Glomerular visceral epithelial cell (primary cell): ENCODE data around the gene LARP4.
A peak's percentile ranks its signal among the peaks of the same experiment; 100 is the strongest.

ENCODE experiments used
- DNase-seq: peaks from one replicate; pipeline ENCODE4 v3.0.0-alpha.2; 2016; ENCODE audit errors: extremely low spot score

Gene LARP4

DNA sequence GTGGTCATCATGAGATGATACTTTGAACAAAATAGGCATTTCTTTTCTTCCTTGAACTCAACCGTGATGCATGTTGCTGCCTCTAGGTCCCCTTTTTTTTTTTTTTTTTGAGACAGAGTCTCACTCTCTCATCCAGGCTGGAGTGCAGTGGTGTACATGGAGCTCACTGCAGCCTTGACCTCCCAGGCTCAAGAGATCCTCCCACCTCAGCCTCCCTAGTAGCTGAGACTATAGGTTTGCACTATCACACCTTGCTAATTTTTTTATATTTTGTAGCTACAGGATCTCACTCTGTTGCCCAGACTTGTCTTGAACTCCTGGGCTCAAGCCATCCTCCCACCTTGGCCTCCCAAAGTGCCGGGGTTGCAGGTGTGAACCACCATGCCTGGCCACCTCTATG is 124.7 kb downstream of the LARP4 start:
- no peak for DNase-seq

DNA sequence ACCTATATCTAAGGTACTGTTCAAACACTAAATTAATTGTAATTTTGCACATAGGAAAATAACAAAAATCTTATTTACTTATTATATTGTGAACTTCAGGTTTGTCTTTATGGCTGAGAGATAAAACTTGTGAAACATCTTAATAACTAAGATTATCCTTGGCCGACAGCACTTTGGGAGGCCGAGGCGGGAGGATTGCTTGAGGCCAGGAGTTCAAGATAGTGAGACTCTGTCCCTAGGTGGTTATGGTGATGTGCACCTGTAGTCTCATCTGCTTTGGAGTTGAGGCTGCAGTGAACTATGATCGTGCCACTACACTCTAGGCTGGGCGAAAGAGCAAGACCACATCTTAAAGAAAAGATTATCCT is 126.7 kb downstream of the LARP4 start:
- no peak for DNase-seq

DNA sequence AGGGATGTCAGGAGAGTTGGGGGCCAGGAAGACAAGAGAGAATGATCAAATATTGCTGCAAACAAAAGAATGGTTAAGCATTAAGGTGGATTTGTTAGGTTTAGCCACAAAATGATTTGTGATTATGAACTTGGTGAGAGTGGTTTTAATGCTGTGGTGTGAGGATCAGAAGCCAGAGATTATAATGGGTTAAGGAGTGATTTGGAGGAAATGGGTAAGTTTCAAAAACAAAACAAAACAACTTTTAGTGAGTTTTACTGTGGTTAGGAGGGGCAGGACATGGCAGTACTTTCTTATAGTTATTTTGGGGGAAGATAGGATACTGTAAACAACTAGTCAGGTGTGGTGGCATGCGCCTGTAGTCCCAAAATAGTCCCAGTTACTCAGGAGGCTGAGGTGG is 128.1 kb downstream of the LARP4 start:
- DNase-seq: no peak

DNA sequence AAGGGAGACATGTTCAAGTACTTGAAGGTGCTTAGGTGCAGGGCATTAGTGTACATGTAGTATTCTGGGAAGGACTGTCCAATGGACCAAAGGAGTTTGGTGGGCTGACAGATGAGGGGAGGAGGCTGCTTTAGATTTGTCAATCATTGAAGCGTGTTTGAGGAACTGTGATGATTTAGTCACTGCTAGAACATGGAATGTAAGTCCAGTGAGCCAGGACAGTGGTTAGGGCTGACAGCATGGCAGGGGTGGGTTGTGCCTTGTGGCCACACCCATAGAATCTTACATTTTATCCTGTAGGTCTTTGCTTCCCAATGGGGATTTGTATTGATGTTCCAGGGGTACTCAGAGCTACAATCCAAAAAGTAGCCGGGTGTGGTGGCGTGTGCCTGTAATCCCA is 128.7 kb downstream of the LARP4 start:
- DNase-seq: peak; percentile 48
